Anterior cingulate cortex (tissue), 58 donors: ENCODE results near the gene CHODL.

Experiments
- DNase-seq, 58 donors: peaks; one replicate each; lab custom pipeline; 2025; lab: John Stamatoyannopoulos, UW

CHODL gene

DNA sequence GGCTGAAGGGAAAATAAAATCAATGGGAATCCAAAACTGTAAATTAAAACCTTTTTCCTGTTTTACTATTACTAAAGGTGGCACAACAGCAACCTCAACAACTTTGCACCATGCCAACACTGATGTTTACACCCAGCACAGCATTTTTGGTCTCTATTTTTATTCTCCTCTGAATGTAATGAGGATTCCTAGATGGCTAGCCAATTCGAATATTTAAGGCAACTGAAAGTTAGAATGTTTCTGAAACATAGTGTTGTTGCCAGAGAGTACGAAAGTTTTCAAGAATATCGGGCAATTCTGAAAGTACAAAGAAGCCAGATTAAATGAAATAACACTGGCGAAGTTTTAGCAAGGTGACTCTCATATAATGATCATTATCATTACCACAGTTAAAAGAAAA, 40.7 kb downstream of the CHODL start:
- DNase-seq: no peak

DNA sequence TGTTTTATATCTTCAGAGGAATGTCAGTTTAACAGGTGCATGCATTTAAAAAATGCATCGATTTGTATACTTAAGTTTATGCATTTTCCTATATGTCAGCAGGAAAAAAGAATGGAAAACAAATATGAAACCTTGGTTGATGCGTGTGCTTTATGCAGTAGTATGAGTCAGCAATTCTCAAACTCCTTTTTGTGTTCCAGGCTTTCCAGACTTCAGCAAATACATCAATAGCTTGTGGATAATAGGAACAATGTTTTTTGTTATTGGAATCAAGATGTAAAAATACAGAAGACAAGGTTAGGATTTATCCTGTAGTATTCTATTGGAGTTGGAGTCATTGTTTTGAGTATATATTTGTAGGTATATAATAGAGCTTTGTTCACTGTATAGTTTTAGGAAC, 45.2 kb downstream of the CHODL start:
- no peak for DNase-seq

- DNase-seq: no peak
Observed at GRCh38 chr21:18294100-18294499, 49.5 kb downstream of the CHODL start.

DNA sequence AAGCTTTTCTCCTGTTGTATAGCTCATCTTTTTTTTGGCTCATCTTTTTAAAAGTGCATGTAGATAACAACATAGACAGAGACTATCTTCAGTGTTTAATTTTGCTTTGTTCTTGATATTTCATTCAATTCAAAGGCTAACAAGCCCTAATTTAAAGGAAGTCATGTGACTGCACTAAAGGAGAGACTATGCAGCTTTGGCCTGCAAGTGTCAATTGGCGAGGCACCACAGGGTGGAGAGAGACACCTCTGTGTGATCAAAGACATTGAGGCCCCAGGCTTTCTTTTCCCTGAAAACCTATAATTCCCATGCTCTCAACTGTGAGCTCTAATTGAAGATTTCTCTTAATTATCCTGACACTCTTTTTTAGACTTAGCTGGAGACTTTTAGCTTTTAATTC, 53.6 kb downstream of the CHODL start:
- no peak for DNase-seq
